Kidney tubule cell (primary cell): Measurements from ENCODE around the gene PSPN.

ENCODE experiments used
- DNase-seq: peaks from one replicate; pipeline ENCODE4 v3.0.0-alpha.2; 2018; ENCODE audit warnings: low spot score

The PSPN gene

GRCh38 chr19:6325614-6326013 is 50.1 kb downstream of the PSPN start:
- no peak for DNase-seq
